K562 (cell line): ENCODE measurements around the gene TEX54. TPM values are rescaled to one million over a fixed set of nuclear protein-coding genes. Genes with fewer than 3 reads are reported as not detected.
A peak's percentile ranks its signal among the peaks of the same experiment; 100 is the strongest.

Experiments used
- CHD1 ChIP-seq: fragments of 200-600 bp; sonication (generic); IDR thresholded peaks from one replicate; pipeline ENCODE4 v1.6.1; 2012; ENCODE audit warnings: mild to moderate bottlenecking, moderate library complexity, low read length, inconsistent platforms
- DACH1 ChIP-seq: fragments of 450-650 bp; IDR thresholded peaks from 2 replicates; pipeline ENCODE4 v1.6.1; 2018; ENCODE audit not compliant: partially characterized antibody
- ERF ChIP-seq: fragments of 450-650 bp; formaldehyde crosslinking; IDR thresholded peaks from 2 replicates; pipeline ENCODE4 v1.4.0; 2020; ENCODE audit warnings: mild to moderate bottlenecking, mixed read lengths
- HDAC8 ChIP-seq: fragments of 450-650 bp; IDR thresholded peaks from 2 replicates; pipeline ENCODE4 v1.6.1; 2016; ENCODE audit warnings: mild to moderate bottlenecking, missing genetic modification characterization, moderate library complexity, missing compliant biosample characterization
- KDM5B ChIP-seq: fragments of 200-600 bp; sonication (generic); IDR thresholded peaks from 2 replicates; pipeline ENCODE4 v1.6.1; 2012; ENCODE audit warnings: low read depth, mild to moderate bottlenecking, moderate library complexity, low read length, control low read depth, inconsistent platforms; ENCODE audit not compliant: insufficient replicate concordance
- KLF1 ChIP-seq: fragments of 450-650 bp; IDR thresholded peaks from 2 replicates; pipeline ENCODE4 v1.6.1; 2016; ENCODE audit warnings: missing genetic modification characterization, missing compliant biosample characterization
- KLF13 ChIP-seq: fragments of 450-650 bp; IDR thresholded peaks from 2 replicates; pipeline ENCODE4 v1.6.1; 2016; ENCODE audit warnings: missing genetic modification characterization, low read depth, mild to moderate bottlenecking, missing compliant biosample characterization, moderate library complexity, borderline replicate concordance
- MAFF ChIP-seq: IDR thresholded peaks from 2 replicates; pipeline ENCODE4 v1.6.1; 2012; ENCODE audit warnings: low read length, improper control_type of control experiment
- MTF1 ChIP-seq: fragments of 250-450 bp; sonication (Bioruptor Pico); IDR thresholded peaks from 2 replicates; pipeline ENCODE4 v1.9.0; 2021; ENCODE audit warnings: moderate library complexity, mild to moderate bottlenecking, inconsistent platforms, borderline replicate concordance
- NCOA1 ChIP-seq: fragments of 450-650 bp; IDR thresholded peaks from 2 replicates; pipeline ENCODE4 v1.6.1; 2016; ENCODE audit warnings: low read depth
- NFATC3 ChIP-seq: fragments of 450-650 bp; IDR thresholded peaks from 2 replicates; pipeline ENCODE4 v1.6.1; 2017; ENCODE audit warnings: mild to moderate bottlenecking
- NFYB ChIP-seq: IDR thresholded peaks from 2 replicates; pipeline ENCODE4 v1.6.1; 2011; ENCODE audit warnings: mild to moderate bottlenecking, moderate library complexity; ENCODE audit not compliant: insufficient read length; ENCODE audit errors: extremely low read depth
- POU5F1 ChIP-seq: fragments of 150-350 bp; IDR thresholded peaks from 2 replicates; pipeline ENCODE4 v1.6.1; 2014; ENCODE audit warnings: borderline replicate concordance, low read length, low read depth, mild to moderate bottlenecking; ENCODE audit not compliant: partially characterized antibody
- PTBP1 ChIP-seq: fragments of 200-400 bp; formaldehyde crosslinking; IDR thresholded peaks from 2 replicates; pipeline ENCODE4 v1.6.1; 2017; ENCODE audit warnings: low read depth, low read length
- RUNX1 ChIP-seq: sonication (generic); IDR thresholded peaks from 2 replicates; pipeline ENCODE4 v1.6.1; 2016; ENCODE audit warnings: antibody characterized with exemption, low read depth
- SAFB2 ChIP-seq: fragments of 200-400 bp; formaldehyde crosslinking; IDR thresholded peaks from 2 replicates; pipeline ENCODE4 v1.6.1; 2018; ENCODE audit warnings: borderline replicate concordance, low read length, low read depth, moderate library complexity; ENCODE audit not compliant: severe bottlenecking
- SIN3A ChIP-seq, 2 experiments: fragments of 150-350 bp in 1 of 2; IDR thresholded peaks; 2 replicates each; pipeline ENCODE4 v1.6.1; 2011 to 2016; ENCODE audit warnings: borderline replicate concordance in 2 of 2, low read depth in 2 of 2, low read length in 2 of 2, mild to moderate bottlenecking in 2 of 2, moderate library complexity in 2 of 2; ENCODE audit not compliant: control insufficient read depth in 1 of 2
- TCF7L2 ChIP-seq: fragments of 150-350 bp; IDR thresholded peaks from 2 replicates; pipeline ENCODE4 v1.6.1; 2016; ENCODE audit warnings: low read depth, mild to moderate bottlenecking, low read length, moderate library complexity
- TRIM28 ChIP-seq: fragments of 450-650 bp; IDR thresholded peaks from 2 replicates; pipeline ENCODE4 v1.6.1; 2017
- XRCC3 ChIP-seq: fragments of 450-650 bp; IDR thresholded peaks from 2 replicates; pipeline ENCODE4 v1.6.1; 2017; ENCODE audit warnings: mild to moderate bottlenecking, moderate library complexity
- ZFP36 ChIP-seq: fragments of 150-350 bp; IDR thresholded peaks from 2 replicates; pipeline ENCODE4 v1.6.1; 2018; ENCODE audit warnings: low read length, low read depth; ENCODE audit not compliant: partially characterized antibody
- ZKSCAN3 ChIP-seq: fragments of 250-450 bp; sonication (Bioruptor Pico); IDR thresholded peaks from 2 replicates; pipeline ENCODE4 v1.4.0; 2020
- ZKSCAN8 ChIP-seq: fragments of 200-800 bp; sonication (Bioruptor generic); IDR thresholded peaks from 2 replicates; pipeline ENCODE4 v1.6.1; 2016; ENCODE audit warnings: missing genetic modification characterization, missing compliant biosample characterization
- ZNF384 ChIP-seq: IDR thresholded peaks from 2 replicates; pipeline ENCODE4 v1.6.1; 2012; ENCODE audit warnings: low read depth, low read length, improper control_type of control experiment
- ZNF699 ChIP-seq: fragments of 250-450 bp; sonication (Bioruptor Pico); IDR thresholded peaks from 2 replicates; pipeline ENCODE4 v1.8.0; 2021; ENCODE audit warnings: mild to moderate bottlenecking, moderate library complexity; ENCODE audit not compliant: insufficient replicate concordance
- polyA plus RNA-seq, 8 experiments: library from polyadenylated mRNA; depleted of rRNA in 4 of 8; stranded (reverse) in 5 of 8; unstranded in 3 of 8; fragments of >200 nt; fragmentation: Nextera tagmentation in 2 of 8; fragmentation: Illumina TruSeq in 1 of 8; extraction: Ambion mirVana in 2 of 8; extraction: Trizol in 1 of 8; gene quantifications; 2 replicates each; pipeline versions ENCODE4 v1.2.1 to v1.2.3, GENCODE V29; 2011 to 2014; ENCODE audit warnings: inconsistent platforms in 1 of 8, missing spikeins in 1 of 8
- total RNA-seq, 7 experiments: library from RNA; depleted of rRNA in 6 of 7; stranded (reverse); fragments of >200 nt in 6 of 7; fragmentation: Illumina TruSeq in 2 of 7; extraction: Trizol in 2 of 7; gene quantifications; 2 replicates each; pipeline versions ENCODE4 v1.2.1 to v1.2.3, GENCODE V29; 2011 to 2021; ENCODE audit warnings: low replicate concordance in 1 of 7
- TF ChIP-seq, protein P1 (sequence below): fragments of 250-450 bp; sonication (Bioruptor Pico); IDR thresholded peaks from 2 replicates; pipeline ENCODE4 v1.4.0; 2020; ENCODE audit warnings: mild to moderate bottlenecking
- TF ChIP-seq, protein P2 (sequence below), 2 experiments: fragments of 450-650 bp; IDR thresholded peaks; 2 replicates each; pipeline ENCODE4 v1.6.1; 2016

Gene TEX54
- total and polyA plus RNA-seq, 9 of the 15 experiments (the other 6 are each of a cell fraction or from before 2014, with no cell fraction given) = not detected

DNA sequence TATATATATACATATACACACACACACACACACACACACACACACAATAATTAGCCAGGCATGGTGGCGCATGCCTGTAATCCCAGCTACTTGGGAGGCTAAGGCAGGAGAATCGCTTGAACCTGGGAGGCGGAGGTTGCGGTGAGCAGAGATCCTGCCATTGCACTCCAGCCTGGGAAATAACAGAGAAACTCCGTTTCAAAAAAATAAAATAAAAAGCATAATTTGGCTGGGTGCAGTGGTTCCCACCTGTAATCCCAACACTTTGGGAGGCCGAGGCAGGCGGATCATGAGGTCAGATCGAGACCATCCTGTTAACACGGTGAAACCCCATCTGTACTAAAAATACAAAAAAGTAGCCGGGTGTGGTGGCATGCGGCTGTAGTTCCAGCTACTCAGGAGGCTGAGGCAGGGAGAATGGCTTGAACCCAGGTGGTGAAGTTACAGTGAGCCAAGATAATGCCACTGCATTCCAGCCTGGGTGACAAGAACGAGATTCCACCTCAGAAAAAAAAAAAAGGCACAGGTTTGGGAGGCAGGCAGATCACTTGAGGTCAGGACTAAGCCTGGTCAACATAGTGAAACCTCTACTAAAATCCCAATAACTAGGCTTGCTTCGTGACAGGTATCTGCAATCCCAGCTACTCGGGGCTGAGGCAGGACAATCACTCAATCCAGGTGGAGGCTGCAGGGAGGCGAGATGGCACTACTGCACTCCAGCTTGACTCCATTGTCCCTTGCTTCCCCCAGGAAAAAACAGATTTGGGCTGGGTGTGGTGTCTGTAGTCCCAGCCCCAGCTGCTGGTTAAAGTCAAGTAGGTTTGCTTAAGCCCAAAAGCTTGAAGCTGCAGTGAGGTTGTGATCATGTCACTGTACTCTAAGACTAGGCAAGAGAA is 18.5 kb upstream of the TEX54 start (continued):
- TF ChIP-seq, protein P1, sequence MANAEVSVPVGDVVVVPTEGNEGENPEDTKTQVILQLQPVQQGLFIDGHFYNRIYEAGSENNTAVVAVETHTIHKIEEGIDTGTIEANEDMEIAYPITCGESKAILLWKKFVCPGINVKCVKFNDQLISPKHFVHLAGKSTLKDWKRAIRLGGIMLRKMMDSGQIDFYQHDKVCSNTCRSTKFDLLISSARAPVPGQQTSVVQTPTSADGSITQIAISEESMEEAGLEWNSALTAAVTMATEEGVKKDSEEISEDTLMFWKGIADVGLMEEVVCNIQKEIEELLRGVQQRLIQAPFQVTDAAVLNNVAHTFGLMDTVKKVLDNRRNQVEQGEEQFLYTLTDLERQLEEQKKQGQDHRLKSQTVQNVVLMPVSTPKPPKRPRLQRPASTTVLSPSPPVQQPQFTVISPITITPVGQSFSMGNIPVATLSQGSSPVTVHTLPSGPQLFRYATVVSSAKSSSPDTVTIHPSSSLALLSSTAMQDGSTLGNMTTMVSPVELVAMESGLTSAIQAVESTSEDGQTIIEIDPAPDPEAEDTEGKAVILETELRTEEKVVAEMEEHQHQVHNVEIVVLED = no peak
- no peak for TF ChIP-seq KLF1
- TF ChIP-seq NFATC3 = no peak
- peak; percentile 77 for TF ChIP-seq RUNX1
- TF ChIP-seq ZNF384 = peak; percentile 69; the same call in 1 of the 2 replicates
- TF ChIP-seq KDM5B = peak; percentile 71
- TF ChIP-seq NCOA1 = no peak
- peak; percentile 82; the same call in 1 of the 2 replicates for TF ChIP-seq PTBP1
- no peak for TF ChIP-seq SAFB2
- TF ChIP-seq ZFP36 = no peak
- peak; percentile 13; the same call in 1 of the 2 replicates for TF ChIP-seq MAFF
- no peak for TF ChIP-seq CHD1
- no peak for TF ChIP-seq TCF7L2
- TF ChIP-seq SIN3A (IDR thresholded peaks at IDR 0.05; ENCODE audit: borderline replicate concordance in 2 of 2, control insufficient read depth in 1 of 2, low read depth in 2 of 2, low read length in 2 of 2) = peak; percentile 30 to 95; a peak in 2 of 4 replicates
- TF ChIP-seq KLF13 (tag) = no peak
- no peak for TF ChIP-seq ZKSCAN3 (CRISPR knock-in tag)
- TF ChIP-seq MTF1 (CRISPR knock-in tag) = no peak
- TF ChIP-seq XRCC3 = no peak
- TF ChIP-seq POU5F1 = no peak
- peak; percentile 71 for TF ChIP-seq ERF (CRISPR knock-in tag)
- TF ChIP-seq DACH1 = no peak
- no peak for TF ChIP-seq NFYB
- no peak for TF ChIP-seq ZNF699 (CRISPR knock-in tag)
- TF ChIP-seq HDAC8 (tag) = no peak
- TF ChIP-seq TRIM28 = no peak
- TF ChIP-seq, protein P2, sequence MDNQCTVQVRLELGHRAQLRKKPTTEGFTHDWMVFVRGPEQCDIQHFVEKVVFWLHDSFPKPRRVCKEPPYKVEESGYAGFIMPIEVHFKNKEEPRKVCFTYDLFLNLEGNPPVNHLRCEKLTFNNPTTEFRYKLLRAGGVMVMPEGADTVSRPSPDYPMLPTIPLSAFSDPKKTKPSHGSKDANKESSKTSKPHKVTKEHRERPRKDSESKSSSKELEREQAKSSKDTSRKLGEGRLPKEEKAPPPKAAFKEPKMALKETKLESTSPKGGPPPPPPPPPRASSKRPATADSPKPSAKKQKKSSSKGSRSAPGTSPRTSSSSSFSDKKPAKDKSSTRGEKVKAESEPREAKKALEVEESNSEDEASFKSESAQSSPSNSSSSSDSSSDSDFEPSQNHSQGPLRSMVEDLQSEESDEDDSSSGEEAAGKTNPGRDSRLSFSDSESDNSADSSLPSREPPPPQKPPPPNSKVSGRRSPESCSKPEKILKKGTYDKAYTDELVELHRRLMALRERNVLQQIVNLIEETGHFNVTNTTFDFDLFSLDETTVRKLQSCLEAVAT (IDR thresholded peaks at IDR 0.05) = peak in 1 of 2 experiments; percentile 61; a peak in 1 of 4 replicates
- no peak for TF ChIP-seq ZKSCAN8
